ENCODE measurements around the gene MUSTN1.

The MUSTN1 gene

DNA sequence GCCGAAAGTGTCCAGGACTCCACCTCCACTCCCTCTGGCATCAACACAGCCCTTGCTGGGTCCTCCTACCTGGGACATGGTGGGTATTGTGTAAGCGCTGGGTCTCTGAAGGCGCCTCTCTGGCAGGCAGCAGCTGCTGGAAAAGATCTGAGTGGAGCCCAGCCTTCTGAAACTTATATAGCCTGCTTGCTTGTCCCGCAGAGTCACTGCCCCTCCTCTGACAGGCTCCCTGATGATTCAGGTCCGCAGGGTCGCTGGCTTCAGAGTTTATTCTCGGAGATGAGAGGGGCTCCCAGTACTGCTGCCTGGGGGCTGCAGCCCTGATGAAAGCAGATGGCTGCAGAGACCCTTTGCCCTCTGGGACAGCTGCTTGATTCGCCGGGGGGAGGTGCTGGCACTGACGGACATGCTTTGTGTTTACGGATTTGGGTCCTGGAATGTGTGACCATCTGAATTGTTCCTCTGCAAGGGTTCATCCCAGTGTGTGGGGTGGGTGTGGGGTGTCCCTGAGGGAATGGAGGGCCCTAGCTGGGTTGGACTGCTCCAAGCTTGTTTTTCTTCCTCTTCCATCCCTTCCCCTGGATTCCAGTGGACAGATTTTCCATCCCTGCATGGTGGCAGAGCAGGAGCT is at the start of gene MUSTN1:
TSS of gene MUSTN1 (minus strand) at position 149 of the 631 bp plus-strand sequence. CDS start at position 78, 71 bp downstream.
- TF ChIP-seq, protein P1, sequence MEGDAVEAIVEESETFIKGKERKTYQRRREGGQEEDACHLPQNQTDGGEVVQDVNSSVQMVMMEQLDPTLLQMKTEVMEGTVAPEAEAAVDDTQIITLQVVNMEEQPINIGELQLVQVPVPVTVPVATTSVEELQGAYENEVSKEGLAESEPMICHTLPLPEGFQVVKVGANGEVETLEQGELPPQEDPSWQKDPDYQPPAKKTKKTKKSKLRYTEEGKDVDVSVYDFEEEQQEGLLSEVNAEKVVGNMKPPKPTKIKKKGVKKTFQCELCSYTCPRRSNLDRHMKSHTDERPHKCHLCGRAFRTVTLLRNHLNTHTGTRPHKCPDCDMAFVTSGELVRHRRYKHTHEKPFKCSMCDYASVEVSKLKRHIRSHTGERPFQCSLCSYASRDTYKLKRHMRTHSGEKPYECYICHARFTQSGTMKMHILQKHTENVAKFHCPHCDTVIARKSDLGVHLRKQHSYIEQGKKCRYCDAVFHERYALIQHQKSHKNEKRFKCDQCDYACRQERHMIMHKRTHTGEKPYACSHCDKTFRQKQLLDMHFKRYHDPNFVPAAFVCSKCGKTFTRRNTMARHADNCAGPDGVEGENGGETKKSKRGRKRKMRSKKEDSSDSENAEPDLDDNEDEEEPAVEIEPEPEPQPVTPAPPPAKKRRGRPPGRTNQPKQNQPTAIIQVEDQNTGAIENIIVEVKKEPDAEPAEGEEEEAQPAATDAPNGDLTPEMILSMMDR (IDR thresholded peaks at IDR 0.05; ENCODE audit: control insufficient read depth, extremely low read depth, insufficient read depth), result no peak
- H3K4me3 ChIP-seq (ENCODE audit: low read depth, low read length), result no peak within 1 kb of the TSS
- no peak for DNase-seq (ENCODE audit: low read depth)

DNA sequence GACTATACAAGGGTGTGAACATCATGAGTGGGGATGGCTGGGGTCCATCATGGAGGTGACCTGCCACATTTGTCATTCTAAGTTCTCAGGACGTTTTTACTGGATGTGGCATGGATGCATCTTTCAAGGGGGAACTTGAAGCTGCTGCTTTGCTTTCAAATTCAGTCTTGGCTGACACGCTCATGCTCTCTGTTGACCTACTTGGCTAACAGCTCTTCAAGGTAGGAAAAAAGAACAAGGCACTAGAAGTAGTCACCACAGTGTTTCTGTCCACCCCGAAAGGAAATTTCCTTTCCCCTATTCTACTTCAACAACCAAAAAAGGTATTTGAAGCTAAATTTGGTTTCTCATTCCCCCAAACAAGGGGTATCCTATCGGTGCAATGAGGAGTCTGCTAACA is 47.6 kb upstream of the MUSTN1 start:
- no peak for DNase-seq (ENCODE audit: low read depth)
- TF ChIP-seq, protein P1 (IDR thresholded peaks at IDR 0.05; ENCODE audit: control insufficient read depth, extremely low read depth, insufficient read depth), result no peak
- H3K4me3 ChIP-seq (ENCODE audit: low read depth, low read length), result no peak overlapping the region

DNA sequence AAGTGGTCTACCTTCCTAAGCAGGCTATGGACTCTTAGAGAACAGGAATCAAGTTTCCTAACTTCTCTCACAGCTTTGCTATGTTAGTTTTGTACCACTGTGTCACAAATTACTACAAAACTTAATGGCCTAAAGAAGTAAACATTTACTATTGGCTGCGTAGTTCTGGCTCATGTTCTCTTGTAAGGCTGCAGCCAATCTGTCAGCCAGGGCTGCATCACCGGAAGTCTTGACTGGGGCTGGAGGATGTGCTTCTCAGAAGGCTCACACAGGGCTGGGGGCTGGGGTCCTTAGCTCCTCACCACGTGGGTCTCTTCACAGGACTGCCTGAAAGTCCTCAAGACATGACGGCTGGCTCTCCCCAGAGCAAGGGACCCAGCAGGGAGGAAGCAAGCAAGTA is 47.1 kb upstream of the MUSTN1 start:
- DNase-seq (ENCODE audit: low read depth), result no peak
- TF ChIP-seq, protein P1 (IDR thresholded peaks at IDR 0.05; ENCODE audit: control insufficient read depth, extremely low read depth, insufficient read depth), result no peak
- H3K4me3 ChIP-seq (ENCODE audit: low read depth, low read length), result no peak overlapping the region

- no peak overlapping the region for H3K4me3 ChIP-seq (ENCODE audit: low read depth, low read length)
- TF ChIP-seq, protein P1 (IDR thresholded peaks at IDR 0.05; ENCODE audit: control insufficient read depth, extremely low read depth, insufficient read depth), result no peak
- no peak for DNase-seq (ENCODE audit: low read depth)
These were observed 45.7 kb upstream of the MUSTN1 start for GRCh38 chr3:52880474-52880873.

- no peak for DNase-seq (ENCODE audit: low read depth)
- no peak overlapping the region for H3K4me3 ChIP-seq (ENCODE audit: low read depth, low read length)
- TF ChIP-seq, protein P1 (IDR thresholded peaks at IDR 0.05; ENCODE audit: control insufficient read depth, extremely low read depth, insufficient read depth), result no peak
These were observed 45.2 kb upstream of the MUSTN1 start for GRCh38 chr3:52880047-52880446.

- TF ChIP-seq, protein P1 (IDR thresholded peaks at IDR 0.05; ENCODE audit: control insufficient read depth, extremely low read depth, insufficient read depth), result no peak
- DNase-seq (ENCODE audit: low read depth), result no peak
- H3K4me3 ChIP-seq (ENCODE audit: low read depth, low read length), result no peak overlapping the region
These were observed 44.8 kb upstream of the MUSTN1 start for GRCh38 chr3:52879581-52879980.

DNA sequence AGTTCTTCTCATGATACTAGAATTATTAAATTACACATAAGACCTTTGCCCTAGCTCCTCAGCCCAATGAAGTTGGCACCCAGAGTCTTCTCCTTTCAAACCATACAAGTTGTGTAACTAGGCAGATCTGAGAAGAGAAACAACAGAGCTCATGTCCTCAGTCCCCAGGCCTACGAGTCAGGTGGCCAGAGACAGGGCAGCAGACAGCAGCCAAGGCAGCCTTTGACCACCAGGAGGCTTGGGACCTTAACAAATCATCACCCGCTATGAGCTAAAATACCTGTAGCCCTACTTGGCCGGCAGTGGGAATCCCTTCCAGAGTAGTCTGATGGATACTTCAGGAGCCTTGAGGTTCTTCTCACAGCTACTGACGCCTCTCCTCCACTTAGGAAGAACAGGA is 44.3 kb upstream of the MUSTN1 start:
- H3K4me3 ChIP-seq (ENCODE audit: low read depth, low read length), result no peak overlapping the region
- no peak for DNase-seq (ENCODE audit: low read depth)
- TF ChIP-seq, protein P1 (IDR thresholded peaks at IDR 0.05; ENCODE audit: control insufficient read depth, extremely low read depth, insufficient read depth), result no peak
